ENCODE results near the gene AURKA. TPM values are rescaled to one million over a fixed set of nuclear protein-coding genes. Genes with fewer than 3 reads are reported as not detected.

The AURKA gene
- total RNA-seq: 60.3 and 65.2 TPM in 2 replicates
- long read RNA-seq, transcript AURKA-208 (9 exons, 2,114 nt): major isoform, 37 of 160 reads
- long read RNA-seq, transcript AURKA-202 (9 exons, 2,248 nt): minor isoform, 20 of 160 reads
- long read RNA-seq, transcript AURKA-201 (10 exons, 2,223 nt): minor isoform, 13 of 160 reads
- long read RNA-seq, transcript AURKA-206 (9 exons, 2,169 nt): minor isoform, 26 of 160 reads
- long read RNA-seq, partial matches to known transcripts: 7 of 160 reads
- long read RNA-seq, other reads (novel, unspliced or antisense): 43 of 160 reads

- Mint-ChIP-seq H3K9me3 (no peaks in the 10 kb centered on the region), H3K27me3 (ENCODE audit: low read depth) (no peaks in the 10 kb centered on the region), H3K36me3 (ENCODE audit: low read depth) (peaks cover 18% of the 10 kb centered on the region), H3K27ac (ENCODE audit: unreplicated experiment) (peak within 1 kb of the TSS; percentile 53), H3K4me3 (no peak within 1 kb of the TSS), H3K4me1 (peaks cover 33% of the 10 kb centered on the region)
- DNase-seq (ENCODE audit: low read depth, low spot score): peak; percentile 96
- TF ChIP-seq CTCF (conservative IDR thresholded peaks at IDR 0.05): no peak
These were observed at the start of gene AURKA, which contains the start of gene CSTF1 for GRCh38 chr20:56392132-56392880. AURKA (minus strand) TSS chr20:56392215; CDS start chr20:56388197, 4,018 bp downstream. CSTF1 (plus strand) TSS chr20:56392645; CDS start chr20:56395553, 2,908 bp downstream.

GRCh38 chr20:56440346-56441007 is 48.5 kb upstream of the AURKA start:
- no peak for DNase-seq (ENCODE audit: low read depth, low spot score)
- Mint-ChIP-seq H3K27me3 (ENCODE audit: low read depth) (no peaks in the 10 kb centered on the region), H3K4me3 (no peak overlapping the region), H3K27ac (ENCODE audit: unreplicated experiment) (peak overlapping the region; percentile 59), H3K9me3 (no peaks in the 10 kb centered on the region), H3K4me1 (no peaks in the 10 kb centered on the region), H3K36me3 (ENCODE audit: low read depth) (no peaks in the 10 kb centered on the region)
- no peak for TF ChIP-seq CTCF (conservative IDR thresholded peaks at IDR 0.05)

GRCh38 chr20:56439771-56440291 is 47.8 kb upstream of the AURKA start:
- no peak overlapping the region for H3K27ac Mint-ChIP-seq (ENCODE audit: unreplicated experiment)
- H3K9me3 Mint-ChIP-seq: no peaks in the 10 kb centered on the region
- no peaks in the 10 kb centered on the region for H3K36me3 Mint-ChIP-seq (ENCODE audit: low read depth)
- TF ChIP-seq CTCF (conservative IDR thresholded peaks at IDR 0.05): no peak
- H3K27me3 Mint-ChIP-seq (ENCODE audit: low read depth): no peaks in the 10 kb centered on the region
- DNase-seq (ENCODE audit: low read depth, low spot score): no peak
- H3K4me1 Mint-ChIP-seq: peaks cover 3% of the 10 kb centered on the region
- H3K4me3 Mint-ChIP-seq: no peak overlapping the region

- no peak for DNase-seq (ENCODE audit: low read depth, low spot score)
- no peak overlapping the region for H3K4me3 Mint-ChIP-seq
- peaks cover 10% of the 10 kb centered on the region for H3K4me1 Mint-ChIP-seq
- H3K36me3 Mint-ChIP-seq (ENCODE audit: low read depth): no peaks in the 10 kb centered on the region
- no peak for TF ChIP-seq CTCF (conservative IDR thresholded peaks at IDR 0.05)
- no peak overlapping the region for H3K27ac Mint-ChIP-seq (ENCODE audit: unreplicated experiment)
- no peaks in the 10 kb centered on the region for H3K9me3 Mint-ChIP-seq
- no peaks in the 10 kb centered on the region for H3K27me3 Mint-ChIP-seq (ENCODE audit: low read depth)
These were observed 46.3 kb upstream of the AURKA start for GRCh38 chr20:56438284-56438683.

- H3K27ac Mint-ChIP-seq (ENCODE audit: unreplicated experiment): no peak overlapping the region
- H3K4me1 Mint-ChIP-seq: peaks cover 16% of the 10 kb centered on the region
- TF ChIP-seq CTCF (conservative IDR thresholded peaks at IDR 0.05): no peak
- H3K36me3 Mint-ChIP-seq (ENCODE audit: low read depth): no peaks in the 10 kb centered on the region
- no peaks in the 10 kb centered on the region for H3K9me3 Mint-ChIP-seq
- no peak overlapping the region for H3K4me3 Mint-ChIP-seq
- DNase-seq (ENCODE audit: low read depth, low spot score): no peak
- H3K27me3 Mint-ChIP-seq (ENCODE audit: low read depth): no peaks in the 10 kb centered on the region
These were observed 45.4 kb upstream of the AURKA start for GRCh38 chr20:56437196-56437960.

Measured in neural crest cell (in vitro differentiated cells).